HG03378 (cell line): ENCODE measurements around the gene HTR2A.
A peak's percentile ranks its signal among the peaks of the same experiment; 100 is the strongest.

Source experiments
- ATAC-seq: cut with Tn5 transposase; IDR thresholded peaks from one replicate; pipeline ENCODE4 v1.9.1; 2021; ENCODE audit warnings: mild to moderate bottlenecking, moderate library complexity; ENCODE audit not compliant: unreplicated experiment

Gene HTR2A

GRCh38 chr13:46871557-46871956, 25.3 kb downstream of the HTR2A start:
- no peak for ATAC-seq

- no peak for ATAC-seq
These were observed 28.8 kb downstream of the HTR2A start for GRCh38 chr13:46868091-46868490.

- no peak for ATAC-seq
These were observed 30.7 kb downstream of the HTR2A start for GRCh38 chr13:46866150-46866549.

GRCh38 chr13:46864941-46865340, 31.9 kb downstream of the HTR2A start:
- ATAC-seq = no peak

GRCh38 chr13:46861959-46862358, 34.9 kb downstream of the HTR2A start:
- ATAC-seq = no peak

GRCh38 chr13:46860722-46861121, 36.1 kb downstream of the HTR2A start:
- no peak for ATAC-seq

GRCh38 chr13:46858776-46859175, 38.1 kb downstream of the HTR2A start:
- ATAC-seq = no peak

- ATAC-seq = no peak
These were observed 38.7 kb downstream of the HTR2A start for GRCh38 chr13:46858163-46858562.

GRCh38 chr13:46855664-46856063, 41.2 kb downstream of the HTR2A start:
- ATAC-seq = no peak

- ATAC-seq = peak; percentile 80
These were observed 41.7 kb downstream of the HTR2A start for GRCh38 chr13:46855166-46855565.

GRCh38 chr13:46852168-46852567, 44.7 kb downstream of the HTR2A start:
- no peak for ATAC-seq

GRCh38 chr13:46850214-46850613, 46.6 kb downstream of the HTR2A start:
- ATAC-seq = no peak

GRCh38 chr13:46846726-46847125, 50.1 kb downstream of the HTR2A start:
- no peak for ATAC-seq

GRCh38 chr13:46845146-46845545, 51.7 kb downstream of the HTR2A start:
- ATAC-seq = no peak

- no peak for ATAC-seq
These were observed 52.4 kb downstream of the HTR2A start for GRCh38 chr13:46844431-46844830.

GRCh38 chr13:46839399-46839798, 57.5 kb downstream of the HTR2A start:
- ATAC-seq = no peak

GRCh38 chr13:46834657-46835056, 62.2 kb downstream of the HTR2A start:
- ATAC-seq = no peak

- ATAC-seq = no peak
These were observed 65.2 kb downstream of the HTR2A start for GRCh38 chr13:46831588-46832194.

- no peak for ATAC-seq
These were observed 66.3 kb downstream of the HTR2A start for GRCh38 chr13:46830405-46831005.

- no peak for ATAC-seq
These were observed 74.3 kb downstream of the HTR2A start for GRCh38 chr13:46822551-46822950.

- no peak for ATAC-seq
These were observed 78.9 kb downstream of the HTR2A start for GRCh38 chr13:46817838-46818476.

GRCh38 chr13:46817095-46817494, 79.8 kb downstream of the HTR2A start:
- no peak for ATAC-seq
